Fibroblast of pulmonary artery (primary cell): Measurements from ENCODE around the gene TPO.

Experiments used
- DNase-seq: peaks from one replicate; pipeline ENCODE4 v3.0.0-alpha.2; 2010; ENCODE audit warnings: low read depth
- H3K4me3 ChIP-seq: replicated peaks from 2 replicates; pipeline ENCODE4 v1.5.1; 2011; ENCODE audit warnings: low read depth, mild to moderate bottlenecking, control low read depth, low read length, moderate library complexity
- TF ChIP-seq, protein P1 (sequence below): IDR thresholded peaks from 2 replicates; pipeline ENCODE4 v1.5.1; 2011; ENCODE audit warnings: mild to moderate bottlenecking, control low read depth, low read length, inconsistent platforms; ENCODE audit errors: missing control alignments

TPO gene

DNA sequence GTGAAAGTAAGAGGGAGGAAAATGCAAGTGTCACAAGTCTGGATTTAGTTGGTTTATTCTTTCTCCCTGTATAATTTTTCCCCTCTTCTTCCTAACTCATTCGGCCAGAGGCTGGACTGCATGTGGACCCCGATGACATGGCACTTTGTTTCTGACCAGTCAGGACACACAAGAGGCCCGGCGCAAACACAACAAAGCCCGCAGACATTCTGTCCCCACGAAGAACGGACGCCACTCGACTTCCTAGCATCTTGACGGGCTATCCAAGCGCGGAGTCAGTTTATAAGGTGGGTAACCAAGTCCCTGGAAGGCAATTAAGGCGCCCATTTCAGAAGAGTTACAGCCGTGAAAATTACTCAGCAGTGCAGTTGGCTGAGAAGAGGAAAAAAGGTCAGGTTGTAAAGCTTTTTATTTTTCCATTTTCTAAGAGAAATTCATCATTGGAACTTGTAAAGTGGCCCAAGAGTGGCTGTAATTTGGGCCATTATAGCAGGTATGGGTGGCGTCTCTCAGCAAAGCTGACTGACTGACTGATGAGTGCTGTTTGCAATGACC is at the start of gene TPO:
Gene TPO, plus strand, starts transcription at position 308 of the 555 bp plus-strand sequence. CDS start 946 bp downstream, outside the sequence.
- TF ChIP-seq, protein P1, sequence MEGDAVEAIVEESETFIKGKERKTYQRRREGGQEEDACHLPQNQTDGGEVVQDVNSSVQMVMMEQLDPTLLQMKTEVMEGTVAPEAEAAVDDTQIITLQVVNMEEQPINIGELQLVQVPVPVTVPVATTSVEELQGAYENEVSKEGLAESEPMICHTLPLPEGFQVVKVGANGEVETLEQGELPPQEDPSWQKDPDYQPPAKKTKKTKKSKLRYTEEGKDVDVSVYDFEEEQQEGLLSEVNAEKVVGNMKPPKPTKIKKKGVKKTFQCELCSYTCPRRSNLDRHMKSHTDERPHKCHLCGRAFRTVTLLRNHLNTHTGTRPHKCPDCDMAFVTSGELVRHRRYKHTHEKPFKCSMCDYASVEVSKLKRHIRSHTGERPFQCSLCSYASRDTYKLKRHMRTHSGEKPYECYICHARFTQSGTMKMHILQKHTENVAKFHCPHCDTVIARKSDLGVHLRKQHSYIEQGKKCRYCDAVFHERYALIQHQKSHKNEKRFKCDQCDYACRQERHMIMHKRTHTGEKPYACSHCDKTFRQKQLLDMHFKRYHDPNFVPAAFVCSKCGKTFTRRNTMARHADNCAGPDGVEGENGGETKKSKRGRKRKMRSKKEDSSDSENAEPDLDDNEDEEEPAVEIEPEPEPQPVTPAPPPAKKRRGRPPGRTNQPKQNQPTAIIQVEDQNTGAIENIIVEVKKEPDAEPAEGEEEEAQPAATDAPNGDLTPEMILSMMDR: no peak
- H3K4me3 ChIP-seq: no peak within 1 kb of the TSS
- no peak for DNase-seq

DNA sequence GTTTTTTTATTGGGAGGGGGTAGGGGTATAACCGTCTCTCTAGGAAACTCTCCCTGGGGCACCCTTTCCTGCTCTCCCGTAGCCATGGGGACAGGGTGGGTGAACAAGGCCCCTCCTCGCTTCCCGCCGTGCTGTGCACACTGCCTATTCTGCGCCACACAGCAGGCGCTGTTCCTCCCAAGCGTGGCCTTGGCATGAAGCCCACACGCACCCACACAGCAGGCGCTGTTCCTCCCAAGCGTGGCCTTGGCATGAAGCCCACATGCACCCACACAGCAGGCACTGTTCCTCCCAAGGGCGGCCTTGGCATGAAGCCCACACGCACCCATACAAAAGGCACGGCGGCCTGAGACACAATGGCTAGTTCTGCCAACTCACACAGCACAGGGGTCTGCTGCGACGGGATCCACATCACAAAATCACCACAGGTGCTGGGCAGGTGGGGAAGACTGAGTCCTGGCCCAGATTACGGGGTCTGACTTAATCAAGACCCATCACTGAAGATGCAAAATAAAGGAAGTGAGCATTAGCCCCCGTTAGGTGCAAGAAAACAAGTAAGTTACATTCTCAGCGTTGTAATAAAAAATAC is 46.6 kb upstream of the TPO start:
- H3K4me3 ChIP-seq: no peak overlapping the region
- TF ChIP-seq, protein P1: no peak
- no peak for DNase-seq

DNA sequence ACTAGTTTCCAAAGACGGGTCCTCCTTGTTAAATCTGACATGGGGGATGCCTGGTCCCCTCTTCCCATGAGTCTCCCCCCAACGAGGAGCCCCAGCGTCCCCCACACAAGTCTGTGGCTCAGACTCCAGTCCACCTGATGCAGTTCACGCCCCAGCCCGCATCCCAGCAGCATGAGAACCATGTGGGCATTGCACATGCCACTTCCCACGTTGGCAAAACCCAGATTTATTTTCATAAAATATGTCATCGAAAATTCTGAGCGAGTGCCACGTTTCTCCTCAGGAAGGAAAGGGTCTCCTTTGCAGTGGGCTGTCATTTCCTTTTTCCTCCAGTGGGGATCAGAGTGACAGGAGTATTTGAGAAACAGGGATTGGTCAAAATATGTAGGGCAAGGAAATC is 45.7 kb upstream of the TPO start:
- no peak for DNase-seq
- TF ChIP-seq, protein P1: no peak
- no peak overlapping the region for H3K4me3 ChIP-seq

DNA sequence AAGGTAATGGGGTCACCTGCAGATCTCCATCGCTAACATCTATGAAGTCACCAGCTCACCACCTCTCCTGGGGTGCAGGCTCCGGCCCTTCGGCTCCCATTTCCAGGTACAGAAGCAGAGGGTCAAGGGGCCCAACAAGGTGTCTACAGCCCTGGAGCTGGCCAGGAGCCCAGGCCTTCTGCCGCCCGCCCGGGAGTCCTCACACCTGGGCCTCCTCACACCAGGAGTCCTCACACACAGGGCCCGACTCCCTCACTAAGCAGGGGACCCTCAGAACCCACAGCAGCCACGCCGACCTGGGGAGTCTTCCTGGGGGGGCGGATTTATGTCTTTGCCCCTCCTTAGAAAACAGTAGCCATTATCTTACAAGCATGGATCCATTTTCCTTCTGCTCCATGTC is 43.4 kb upstream of the TPO start:
- no peak overlapping the region for H3K4me3 ChIP-seq
- DNase-seq: no peak
- TF ChIP-seq, protein P1: no peak

DNA sequence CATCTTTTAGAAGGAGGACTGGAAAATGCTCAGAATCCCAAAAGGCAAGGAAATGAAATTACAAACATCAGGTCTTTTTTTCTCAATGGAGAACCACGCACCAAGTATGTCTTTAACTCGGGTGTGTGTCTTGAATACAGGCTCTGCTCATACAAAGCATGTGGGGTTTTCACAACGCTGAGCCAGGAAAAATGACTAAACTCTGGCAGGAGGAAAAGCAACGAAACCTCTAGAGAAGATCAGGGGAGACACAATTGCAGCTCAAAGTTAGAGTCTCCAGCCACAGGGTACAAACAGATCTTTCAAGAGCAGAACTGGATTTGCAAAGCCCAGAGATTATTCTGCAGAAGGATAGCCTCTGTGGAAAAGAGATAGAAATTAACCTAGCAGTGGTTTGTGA is 42.8 kb upstream of the TPO start:
- no peak overlapping the region for H3K4me3 ChIP-seq
- DNase-seq: no peak
- TF ChIP-seq, protein P1: no peak

DNA sequence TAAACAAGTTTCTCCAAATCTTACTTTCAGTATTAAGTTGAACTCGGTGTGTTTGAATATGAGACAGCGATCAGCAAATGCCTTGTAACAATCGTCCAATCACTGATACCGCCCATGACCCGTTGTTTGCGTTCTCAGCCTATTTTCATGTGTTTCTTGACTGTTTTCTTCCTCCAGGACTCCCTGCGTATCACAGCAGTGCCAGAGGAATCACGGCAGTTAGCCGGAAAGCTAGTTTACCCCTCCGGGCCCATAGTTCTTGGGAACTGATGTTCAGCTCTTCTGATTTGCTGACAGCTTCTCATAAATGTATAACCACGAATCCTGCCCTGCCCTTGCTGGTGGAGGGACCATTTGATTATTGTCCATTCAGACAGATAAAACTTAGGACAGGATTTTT is 42.2 kb upstream of the TPO start:
- DNase-seq: no peak
- no peak overlapping the region for H3K4me3 ChIP-seq
- TF ChIP-seq, protein P1: no peak

DNA sequence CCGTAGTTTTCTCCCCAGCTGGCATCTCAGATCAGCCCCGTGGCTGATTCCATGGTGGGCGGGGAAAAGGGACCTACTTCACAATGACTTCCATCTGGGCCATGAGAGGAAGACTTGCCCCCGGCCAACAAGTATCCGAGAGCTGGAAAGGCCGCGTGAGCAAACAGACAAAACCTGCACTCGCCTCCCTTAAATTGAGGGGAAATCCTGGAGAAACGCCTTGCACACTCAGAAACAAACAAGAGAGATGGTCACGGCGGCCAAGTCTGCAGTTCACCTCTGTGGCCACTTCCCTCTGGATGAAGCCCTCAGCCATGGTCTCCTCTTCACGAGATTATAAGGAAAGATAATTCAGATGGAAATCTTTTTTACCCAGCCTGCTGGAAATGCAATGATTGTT is 39.4 kb upstream of the TPO start:
- TF ChIP-seq, protein P1: no peak
- no peak for DNase-seq
- no peak overlapping the region for H3K4me3 ChIP-seq
